Neutrophil (primary cell): ENCODE data around the gene FOXA3.

ENCODE experiments used
- H3K27ac ChIP-seq: fragments of 200-600 bp; sonication (generic); 2 replicates; pipeline ENCODE4 v1.5.1; 2016; ENCODE audit warnings: mild to moderate bottlenecking, moderate library complexity
- H3K27me3 ChIP-seq: fragments of 200-600 bp; sonication (generic); 2 replicates; pipeline ENCODE4 v1.6.0; 2016; ENCODE audit warnings: mild to moderate bottlenecking
- H3K36me3 ChIP-seq: fragments of 200-600 bp; sonication (generic); 2 replicates; pipeline ENCODE4 v1.5.1; 2017
- H3K4me1 ChIP-seq, 2 experiments: fragments of 200-600 bp in 1 of 2; sonication (generic) in 1 of 2; 1 replicate in 1 of 2; 2 replicates in 1 of 2; pipeline versions ENCODE4 v1.5.1 to v1.6.1; 2013 to 2016; ENCODE audit warnings: low read depth in 1 of 2, low read length in 1 of 2, mild to moderate bottlenecking in 1 of 2, moderate library complexity in 1 of 2; ENCODE audit not compliant: control insufficient read depth in 1 of 2, insufficient read depth in 1 of 2
- H3K4me3 ChIP-seq, 2 experiments: fragments of 200-600 bp in 1 of 2; sonication (generic) in 1 of 2; 1 replicate in 1 of 2; 2 replicates in 1 of 2; pipeline ENCODE4 v1.5.1; 2013 to 2016; ENCODE audit warnings: low read depth in 1 of 2, low read length in 1 of 2, mild to moderate bottlenecking in 1 of 2, moderate library complexity in 1 of 2
- H3K9me3 ChIP-seq: fragments of 200-600 bp; sonication (generic); 2 replicates; pipeline ENCODE4 v1.5.1; 2016
- TF ChIP-seq, protein P1 (sequence below): fragments of 200-600 bp; sonication (generic); IDR thresholded peaks from 2 replicates; pipeline ENCODE4 v1.5.1; 2016; ENCODE audit warnings: antibody characterized with exemption

FOXA3 gene

DNA sequence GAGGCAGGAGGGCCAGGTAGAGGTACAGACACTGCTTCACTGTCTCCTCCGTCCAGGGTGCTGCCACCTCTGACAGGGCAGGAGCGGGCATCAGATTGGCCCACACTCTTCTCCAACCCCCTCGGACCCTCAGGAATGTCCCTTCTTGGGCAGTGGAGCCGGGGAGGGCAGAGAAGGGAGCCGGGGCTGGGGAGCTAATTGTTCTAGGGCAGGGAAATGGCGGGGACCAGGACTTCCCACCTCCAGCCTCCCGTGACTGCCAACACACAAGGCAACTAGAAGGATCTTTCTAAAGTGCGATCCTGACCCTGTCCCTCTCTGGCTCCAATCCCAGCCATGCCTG lies 38.9 kb upstream of the FOXA3 start:
- no peaks in the 10 kb centered on the region for H3K9me3 ChIP-seq
- TF ChIP-seq, protein P1, sequence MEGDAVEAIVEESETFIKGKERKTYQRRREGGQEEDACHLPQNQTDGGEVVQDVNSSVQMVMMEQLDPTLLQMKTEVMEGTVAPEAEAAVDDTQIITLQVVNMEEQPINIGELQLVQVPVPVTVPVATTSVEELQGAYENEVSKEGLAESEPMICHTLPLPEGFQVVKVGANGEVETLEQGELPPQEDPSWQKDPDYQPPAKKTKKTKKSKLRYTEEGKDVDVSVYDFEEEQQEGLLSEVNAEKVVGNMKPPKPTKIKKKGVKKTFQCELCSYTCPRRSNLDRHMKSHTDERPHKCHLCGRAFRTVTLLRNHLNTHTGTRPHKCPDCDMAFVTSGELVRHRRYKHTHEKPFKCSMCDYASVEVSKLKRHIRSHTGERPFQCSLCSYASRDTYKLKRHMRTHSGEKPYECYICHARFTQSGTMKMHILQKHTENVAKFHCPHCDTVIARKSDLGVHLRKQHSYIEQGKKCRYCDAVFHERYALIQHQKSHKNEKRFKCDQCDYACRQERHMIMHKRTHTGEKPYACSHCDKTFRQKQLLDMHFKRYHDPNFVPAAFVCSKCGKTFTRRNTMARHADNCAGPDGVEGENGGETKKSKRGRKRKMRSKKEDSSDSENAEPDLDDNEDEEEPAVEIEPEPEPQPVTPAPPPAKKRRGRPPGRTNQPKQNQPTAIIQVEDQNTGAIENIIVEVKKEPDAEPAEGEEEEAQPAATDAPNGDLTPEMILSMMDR, result no peak
- peaks cover 98% of the 10 kb centered on the region for H3K36me3 ChIP-seq

DNA sequence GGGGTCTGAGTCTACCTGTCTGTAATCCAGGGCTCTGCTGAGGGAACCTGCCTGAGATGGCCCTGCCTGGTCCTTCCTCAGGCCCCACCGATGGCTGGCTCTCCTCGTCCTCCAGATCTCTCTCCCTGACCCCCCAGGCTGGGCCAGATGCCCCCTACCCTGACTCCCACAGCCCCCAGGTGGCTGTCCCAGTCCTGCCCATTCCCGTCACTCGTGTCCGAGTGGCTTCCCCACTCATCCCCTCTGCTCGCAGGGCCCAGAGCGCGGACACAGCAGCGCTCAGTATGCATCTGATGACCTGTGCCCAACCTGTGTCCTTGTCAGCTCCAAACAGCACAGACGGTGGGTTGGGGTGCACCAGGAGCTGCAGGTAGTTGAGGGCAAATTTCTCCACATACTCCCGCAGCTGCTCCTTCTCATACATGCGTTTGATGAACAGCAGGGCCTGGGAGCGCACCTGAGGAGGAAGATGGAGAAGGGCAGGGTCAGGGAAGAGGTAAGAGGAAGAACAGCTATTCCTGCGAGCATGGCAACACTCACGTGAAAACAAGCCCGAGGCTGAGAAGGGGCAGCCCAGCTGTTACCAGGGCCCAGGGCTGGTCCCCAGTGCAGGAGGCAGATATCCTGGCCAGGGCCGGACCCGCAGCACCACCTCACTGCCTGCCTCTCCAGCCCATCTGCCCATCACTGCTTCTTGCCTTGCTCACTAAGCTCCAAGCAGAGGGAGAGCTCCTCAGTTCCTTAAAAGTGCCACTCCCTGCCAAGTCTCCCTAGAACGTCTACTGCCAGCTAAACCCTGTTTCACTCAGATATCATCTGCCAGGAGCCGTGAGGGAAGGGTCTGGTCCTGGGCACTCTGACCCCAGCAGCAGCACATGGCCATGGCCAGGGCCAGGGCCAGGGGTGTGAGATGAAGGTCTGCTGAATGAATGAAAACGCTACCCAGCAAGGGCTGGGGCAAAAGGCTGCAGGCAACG lies 37.9 kb upstream of the FOXA3 start:
- Histone ChIP-seq H3K4me3 (no peak overlapping the region), H3K27ac (no peak overlapping the region), H3K36me3 (peaks cover 98% of the 10 kb centered on the region), H3K27me3 (no peaks in the 10 kb centered on the region), H3K4me1 (no peaks in the 10 kb centered on the region), H3K9me3 (no peaks in the 10 kb centered on the region)
- TF ChIP-seq, protein P1, result no peak

More for the DNA sequence above, 38.9 kb upstream of the FOXA3 start:
- H3K4me3 ChIP-seq, result no peak overlapping the region
- no peaks in the 10 kb centered on the region for H3K4me1 ChIP-seq
- H3K27me3 ChIP-seq, result no peaks in the 10 kb centered on the region
- no peak overlapping the region for H3K27ac ChIP-seq

DNA sequence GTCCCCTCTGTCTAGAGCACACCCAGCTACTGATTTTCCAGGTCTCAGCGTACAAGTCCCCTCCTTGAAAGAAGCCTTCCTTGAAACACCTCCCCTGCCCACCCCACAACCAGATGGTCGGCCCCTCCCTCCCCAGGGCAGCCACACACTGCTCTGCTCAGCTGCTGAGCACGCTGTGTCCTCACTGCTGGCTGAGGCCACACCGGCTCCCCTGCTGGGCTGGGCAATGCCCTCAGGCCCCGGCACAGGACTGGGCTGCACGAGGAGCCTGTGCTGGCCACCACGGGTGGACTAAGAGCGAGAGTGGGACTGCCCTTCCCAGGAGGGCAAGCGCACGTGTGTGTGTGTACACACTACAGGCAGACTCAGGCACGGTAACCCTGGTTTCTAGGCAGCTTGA lies 37.2 kb upstream of the FOXA3 start:
- H3K27ac ChIP-seq, result no peak overlapping the region
- no peaks in the 10 kb centered on the region for H3K27me3 ChIP-seq
- H3K9me3 ChIP-seq, result no peaks in the 10 kb centered on the region
- H3K36me3 ChIP-seq, result peaks cover 98% of the 10 kb centered on the region
- H3K4me3 ChIP-seq, result no peak overlapping the region
- TF ChIP-seq, protein P1, result no peak
- H3K4me1 ChIP-seq, result no peaks in the 10 kb centered on the region

DNA sequence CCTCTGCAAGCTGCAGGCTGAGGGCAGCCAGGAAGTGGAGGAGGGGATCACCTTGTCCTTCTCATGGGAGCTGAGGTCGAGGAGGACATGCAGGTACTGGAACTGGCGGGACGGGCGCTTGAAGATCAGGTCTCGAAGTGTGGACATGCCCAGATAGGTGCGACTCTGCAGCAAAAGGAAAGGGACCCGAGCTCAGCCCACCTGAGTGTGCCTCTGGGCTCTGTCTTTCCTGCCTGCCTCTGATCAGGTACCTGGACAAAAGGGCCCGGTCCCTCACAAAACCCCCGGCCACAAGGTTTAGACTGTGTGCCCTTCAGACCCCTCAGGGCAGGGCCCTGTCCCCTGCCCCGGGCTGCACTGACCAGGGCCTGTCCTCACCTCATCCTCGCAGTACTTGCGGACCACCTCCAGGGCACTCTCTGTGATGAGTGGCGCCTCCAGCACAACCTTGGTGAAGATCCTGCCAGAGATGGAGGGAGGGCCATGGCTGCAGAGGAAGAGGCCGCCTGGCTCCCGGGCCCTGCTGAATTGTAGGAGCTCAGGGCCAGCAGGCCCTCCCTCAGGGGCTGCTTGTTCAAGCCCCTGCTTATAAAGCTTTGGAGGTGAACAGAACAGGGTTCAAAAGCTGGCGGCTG lies 36.5 kb upstream of the FOXA3 start:
- Histone ChIP-seq H3K4me3 (no peak overlapping the region), H3K27me3 (no peaks in the 10 kb centered on the region), H3K36me3 (peaks cover 100% of the 10 kb centered on the region), H3K4me1 (no peaks in the 10 kb centered on the region), H3K27ac (no peak overlapping the region), H3K9me3 (no peaks in the 10 kb centered on the region)
- TF ChIP-seq, protein P1, result no peak

DNA sequence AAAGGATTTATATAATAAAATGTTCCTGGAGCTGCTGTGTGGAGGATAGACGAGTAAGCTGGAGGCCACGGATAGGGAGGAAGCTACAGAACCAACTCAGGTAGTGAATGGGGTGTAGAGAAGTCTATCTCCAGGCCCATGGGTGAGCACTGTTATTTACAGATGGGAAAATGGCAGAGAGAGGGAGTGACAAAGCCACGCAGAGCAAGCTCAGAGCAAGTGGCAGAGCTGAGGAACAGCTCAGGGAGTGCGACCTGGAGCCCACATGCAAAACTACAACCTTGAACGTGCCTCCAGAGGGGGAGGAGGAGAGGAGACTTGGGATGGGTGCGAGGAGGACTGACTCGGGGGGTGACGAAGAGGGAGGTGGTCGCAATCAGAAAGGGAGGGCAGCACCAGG lies 35.6 kb upstream of the FOXA3 start:
- Histone ChIP-seq H3K27me3 (no peaks in the 10 kb centered on the region), H3K9me3 (no peaks in the 10 kb centered on the region), H3K36me3 (peaks cover 95% of the 10 kb centered on the region), H3K4me3 (no peak overlapping the region), H3K27ac (no peak overlapping the region), H3K4me1 (no peaks in the 10 kb centered on the region)
- TF ChIP-seq, protein P1, result no peak
